ENCODE results near the gene ACOT2.

DNA sequence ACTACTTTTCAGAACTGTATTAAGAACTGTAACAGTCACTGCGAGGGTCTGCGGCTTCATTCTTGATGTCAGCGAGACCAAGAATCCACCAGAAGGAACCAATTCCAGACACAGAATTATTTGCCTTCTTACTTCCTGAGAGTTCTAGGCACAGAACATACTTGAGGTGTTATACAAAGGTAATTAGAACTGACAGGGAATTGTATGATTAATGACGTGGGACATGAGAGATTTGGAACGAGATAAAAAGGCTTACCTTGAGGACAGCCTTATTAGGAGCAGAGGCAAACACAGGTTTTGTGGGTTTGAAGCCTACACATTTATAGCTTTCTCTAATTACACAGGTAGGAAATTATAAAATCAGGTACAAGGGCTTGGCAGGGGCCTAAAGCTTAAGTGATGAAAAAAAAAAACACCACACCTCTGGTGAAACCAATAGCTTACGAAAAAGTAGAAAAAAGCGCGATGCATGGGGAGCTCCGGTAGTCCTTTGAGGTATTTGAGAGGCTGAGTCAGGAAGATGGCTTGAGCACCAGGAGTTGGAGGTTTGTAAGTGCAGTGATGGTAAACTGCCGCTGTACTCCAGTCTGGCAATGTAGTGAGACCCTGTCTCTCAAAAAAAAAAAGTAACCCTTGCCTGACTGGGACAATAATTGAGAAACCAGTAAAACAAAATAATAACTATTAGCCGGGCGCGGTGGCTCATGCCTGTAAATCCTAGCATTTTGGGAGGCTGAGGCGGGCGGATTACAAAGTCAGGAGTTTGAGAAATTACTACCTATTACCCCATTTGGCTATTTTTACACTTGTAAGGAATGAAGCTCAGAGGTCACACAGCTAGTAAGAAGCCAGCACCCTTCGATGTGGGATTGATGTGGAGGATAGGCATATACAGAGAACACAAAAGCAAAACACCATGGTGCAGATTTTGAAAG, 795 bp upstream of the ACOT2 start:
- TF ChIP-seq ZFP36 (IDR thresholded peaks at IDR 0.05; ENCODE audit: borderline replicate concordance, partially characterized antibody) (no peak), KDM1A (IDR thresholded peaks at IDR 0.05; ENCODE audit: low read depth) (no peak)
- TF ChIP-seq, protein P1, sequence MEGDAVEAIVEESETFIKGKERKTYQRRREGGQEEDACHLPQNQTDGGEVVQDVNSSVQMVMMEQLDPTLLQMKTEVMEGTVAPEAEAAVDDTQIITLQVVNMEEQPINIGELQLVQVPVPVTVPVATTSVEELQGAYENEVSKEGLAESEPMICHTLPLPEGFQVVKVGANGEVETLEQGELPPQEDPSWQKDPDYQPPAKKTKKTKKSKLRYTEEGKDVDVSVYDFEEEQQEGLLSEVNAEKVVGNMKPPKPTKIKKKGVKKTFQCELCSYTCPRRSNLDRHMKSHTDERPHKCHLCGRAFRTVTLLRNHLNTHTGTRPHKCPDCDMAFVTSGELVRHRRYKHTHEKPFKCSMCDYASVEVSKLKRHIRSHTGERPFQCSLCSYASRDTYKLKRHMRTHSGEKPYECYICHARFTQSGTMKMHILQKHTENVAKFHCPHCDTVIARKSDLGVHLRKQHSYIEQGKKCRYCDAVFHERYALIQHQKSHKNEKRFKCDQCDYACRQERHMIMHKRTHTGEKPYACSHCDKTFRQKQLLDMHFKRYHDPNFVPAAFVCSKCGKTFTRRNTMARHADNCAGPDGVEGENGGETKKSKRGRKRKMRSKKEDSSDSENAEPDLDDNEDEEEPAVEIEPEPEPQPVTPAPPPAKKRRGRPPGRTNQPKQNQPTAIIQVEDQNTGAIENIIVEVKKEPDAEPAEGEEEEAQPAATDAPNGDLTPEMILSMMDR (IDR thresholded peaks at IDR 0.05), result no peak

Data from A549 (cell line).